GM12878 (cell line): Measurements from ENCODE around the gene GID8. TPM values are rescaled to one million over a fixed set of nuclear protein-coding genes. Genes with fewer than 3 reads are reported as not detected.

ENCODE experiments used
- ATAC-seq: fragments of 200-7000 bp; cut with Tn5 transposase; 3 replicates; pipeline ENCODE4 v1.9.1; 2020; ENCODE audit warnings: mild to moderate bottlenecking, moderate library complexity
- BruUV-seq: library from RNA; stranded (reverse); fragments of 400-500 nt; replicated peaks from 2 replicates; lab custom pipeline; 2021; lab: Mats Ljungman, UMichigan
- CTCF ChIA-PET: fragments of 300-600 bp; sonication (Branson Sonifier 250); formaldehyde crosslinking; extraction: SDS; loops from one replicate; lab custom pipeline; 2021; ENCODE audit warnings: inconsistent platforms; lab: Yijun Ruan, JAX
- POLR2A ChIA-PET: fragments of 350-600 bp; formaldehyde crosslinking; extraction: SDS; loops from one replicate; lab custom pipeline; 2021; ENCODE audit warnings: inconsistent platforms; lab: Charles Lee
- RAD21 ChIA-PET: fragments of 300-600 bp; sonication (Branson Sonifier 250); formaldehyde crosslinking; loops from one replicate; lab custom pipeline; 2023; ENCODE audit warnings: antibody characterized with exemption; ENCODE audit not compliant: unreplicated experiment; lab: Charles Lee
- SMC1A ChIA-PET: fragments of 300-600 bp; sonication (Branson Sonifier 250); formaldehyde crosslinking; loops from one replicate; lab custom pipeline; 2023; ENCODE audit not compliant: unreplicated experiment, uncharacterized antibody; lab: Charles Lee
- DNase-seq: peaks from one replicate; pipeline ENCODE4 v3.0.0-alpha.2; 2011; ENCODE audit warnings: low read depth, low spot score
- FAIRE-seq: peaks from 3 replicates; lab custom pipeline; 2011; peaks lifted over from hg19 to GRCh38; lab: Jason Lieb, UNC
- H2AFZ ChIP-seq: 2 replicates; pipeline ENCODE4 v1.6.0; 2011; ENCODE audit warnings: low read depth, low read length, control low read depth; ENCODE audit not compliant: control insufficient read depth
- H3K27ac ChIP-seq: 2 replicates; pipeline ENCODE4 v1.5.1; 2011; ENCODE audit warnings: control low read depth; ENCODE audit not compliant: control insufficient read depth, insufficient read depth
- H3K27me3 ChIP-seq, 2 experiments: replicated peaks in 1 of 2; 2 replicates each; pipeline versions ENCODE4 v1.6.0 to v1.6.1; 2011; ENCODE audit warnings: low read length in 1 of 2; ENCODE audit not compliant: control insufficient read depth in 2 of 2, insufficient read depth in 2 of 2
- H3K36me3 ChIP-seq, 2 experiments: 2 replicates each; pipeline ENCODE4 v1.5.1; 2011; ENCODE audit warnings: low read length in 1 of 2; ENCODE audit not compliant: control insufficient read depth in 2 of 2, insufficient read depth in 2 of 2
- H3K4me1 ChIP-seq: 2 replicates; pipeline ENCODE4 v1.6.1; 2011; ENCODE audit warnings: mild to moderate bottlenecking, low read length, moderate library complexity, mixed read lengths; ENCODE audit not compliant: control insufficient read depth, insufficient read depth
- H3K4me2 ChIP-seq: 2 replicates; pipeline ENCODE4 v1.6.0; 2011; ENCODE audit warnings: control low read depth; ENCODE audit not compliant: control insufficient read depth, insufficient read depth
- H3K4me3 ChIP-seq: fragments of 200-600 bp; sonication (generic); 2 replicates; pipeline ENCODE4 v1.5.1; 2016
- H3K79me2 ChIP-seq: 2 replicates; pipeline ENCODE4 v1.6.0; 2011; ENCODE audit warnings: low read length; ENCODE audit not compliant: control insufficient read depth, insufficient read depth
- H3K9ac ChIP-seq: 2 replicates; pipeline ENCODE4 v1.8.0; 2011; ENCODE audit warnings: low read length, control low read depth, mixed read lengths; ENCODE audit not compliant: control insufficient read depth, insufficient read depth
- H3K9me3 ChIP-seq: replicated peaks from 3 replicates; pipeline ENCODE4 v1.5.1; 2011; ENCODE audit warnings: mild to moderate bottlenecking, low read length; ENCODE audit not compliant: control insufficient read depth, insufficient read depth
- H4K20me1 ChIP-seq: 2 replicates; pipeline ENCODE4 v1.6.0; 2011; ENCODE audit not compliant: control insufficient read depth, insufficient read depth
- ASH2L ChIP-seq: fragments of 300-600, 200-600 bp; sonication (generic); IDR thresholded peaks from 2 replicates; pipeline ENCODE4 v1.6.1; 2017; ENCODE audit warnings: low read depth, mild to moderate bottlenecking, borderline replicate concordance
- BACH1 ChIP-seq: fragments of 450-650 bp; IDR thresholded peaks from 2 replicates; pipeline ENCODE4 v1.6.1; 2017; ENCODE audit warnings: mild to moderate bottlenecking, borderline replicate concordance
- CBX5 ChIP-seq: sonication (generic); IDR thresholded peaks from 2 replicates; pipeline ENCODE4 v1.6.1; 2016; ENCODE audit warnings: low read depth, moderate library complexity, mild to moderate bottlenecking, inconsistent platforms
- CREM ChIP-seq: IDR thresholded peaks from 2 replicates; pipeline ENCODE4 v1.6.1; 2014; ENCODE audit warnings: antibody characterized with exemption, low read depth
- DPF2 ChIP-seq: fragments of 450-650 bp; IDR thresholded peaks from 2 replicates; pipeline ENCODE4 v1.6.1; 2017; ENCODE audit warnings: mild to moderate bottlenecking
- EED ChIP-seq: sonication (generic); IDR thresholded peaks from 2 replicates; pipeline ENCODE4 v1.6.1; 2016; ENCODE audit warnings: antibody characterized with exemption, low read depth
- EGR1 ChIP-seq, 2 experiments: IDR thresholded peaks; 1 replicate in 1 of 2; 2 replicates in 1 of 2; pipeline ENCODE4 v1.6.1; 2011 to 2012; ENCODE audit warnings: low read depth in 2 of 2, low read length in 2 of 2, borderline replicate concordance in 1 of 2, mild to moderate bottlenecking in 1 of 2, moderate library complexity in 1 of 2
- HDAC6 ChIP-seq: fragments of 200-600 bp; sonication (generic); IDR thresholded peaks from one replicate; pipeline ENCODE4 v1.8.0; 2017; ENCODE audit warnings: antibody characterized with exemption; ENCODE audit not compliant: unreplicated experiment
- KAT2A ChIP-seq: conservative IDR thresholded peaks from 2 replicates; pipeline ENCODE4 v1.6.1; 2011; ENCODE audit warnings: low read depth, low read length; ENCODE audit not compliant: control insufficient read depth
- MXI1 ChIP-seq: fragments of 150-350 bp; IDR thresholded peaks from 2 replicates; pipeline ENCODE4 v1.6.1; 2011; ENCODE audit warnings: low read depth, mild to moderate bottlenecking, inconsistent platforms, low read length, improper control_type of control experiment
- PML ChIP-seq: IDR thresholded peaks from 2 replicates; pipeline ENCODE4 v1.6.1; 2012; ENCODE audit warnings: low read length, inconsistent platforms
- SIX5 ChIP-seq: IDR thresholded peaks from 2 replicates; pipeline ENCODE4 v1.6.1; 2011; ENCODE audit warnings: mild to moderate bottlenecking, low read depth, low read length, moderate library complexity; ENCODE audit not compliant: severe bottlenecking
- TCF12 ChIP-seq: IDR thresholded peaks from 2 replicates; pipeline ENCODE4 v1.6.1; 2011; ENCODE audit warnings: low read depth, mild to moderate bottlenecking, low read length
- TCF3 ChIP-seq: IDR thresholded peaks from 2 replicates; pipeline ENCODE4 v1.6.1; 2012; ENCODE audit warnings: low read depth, mild to moderate bottlenecking, low read length, borderline replicate concordance; ENCODE audit not compliant: insufficient read depth
- TCF7 ChIP-seq: IDR thresholded peaks from 2 replicates; pipeline ENCODE4 v1.6.1; 2014; ENCODE audit warnings: antibody characterized with exemption, borderline replicate concordance
- ZNF384 ChIP-seq: IDR thresholded peaks from 2 replicates; pipeline ENCODE4 v1.6.1; 2012; ENCODE audit warnings: low read depth, mild to moderate bottlenecking, low read length, improper control_type of control experiment, borderline replicate concordance
- ZSCAN29 ChIP-seq: fragments of 450-650 bp; IDR thresholded peaks from 2 replicates; pipeline ENCODE4 v1.6.1; 2017; ENCODE audit warnings: mild to moderate bottlenecking, moderate library complexity
- WGBS: methylation state at CpG from one replicate; pipeline ENCODE4 v1.1.6; 2016; ENCODE audit warnings: low lambda C conversion rate; ENCODE audit not compliant: insufficient replicate concordance, insufficient coverage; ENCODE audit errors: missing lambda C conversion rate; 5-methylcytosine and 5-hydroxymethylcytosine counted together
- in situ Hi-C: fragments of 300-500 bp; cut with MboI; formaldehyde crosslinking; loops from 9 replicates; pipeline ENCODE4 v1.14.3; 2018; ENCODE audit warnings: mixed read lengths
- intact Hi-C: fragments of 100-400 bp; cut with micrococcal nuclease; formaldehyde crosslinking; loops from one replicate; pipeline ENCODE4 v1.14.2; 2022; ENCODE audit not compliant: unreplicated experiment
- polyA plus RNA-seq, 11 experiments: library from polyadenylated mRNA; depleted of rRNA in 4 of 11; unstranded in 6 of 11; stranded (reverse) in 5 of 11; fragments of >200 nt; fragmentation: Nextera tagmentation in 4 of 11; fragmentation: Illumina TruSeq in 1 of 11; extraction: Ambion mirVana in 4 of 11; extraction: Trizol in 1 of 11; gene quantifications; 1 replicate in 1 of 11; 2 replicates in 10 of 11; pipeline versions ENCODE4 v1.2.1 to v1.2.3, GENCODE V29; 2011 to 2016; ENCODE audit warnings: inconsistent platforms in 2 of 11, missing spikeins in 2 of 11, low read depth in 1 of 11
- total RNA-seq, 4 experiments: library from RNA; depleted of rRNA in 3 of 4; stranded (reverse); fragments of >200 nt in 3 of 4; fragmentation: Illumina TruSeq in 1 of 4; extraction: Trizol in 1 of 4; gene quantifications; 2 replicates each; pipeline versions ENCODE4 v1.2.1 to v1.2.3, GENCODE V29; 2013 to 2021
- TF ChIP-seq, protein P1 (sequence below): IDR thresholded peaks from 2 replicates; pipeline ENCODE4 v1.6.1; 2012; ENCODE audit warnings: mild to moderate bottlenecking, low read depth, low read length

The GID8 gene
- total and polyA plus RNA-seq, 10 of the 15 experiments (the other 5 are each of a cell fraction or from before 2014, with no cell fraction given), result 12.0 to 33.8 (median 22.2) TPM

DNA sequence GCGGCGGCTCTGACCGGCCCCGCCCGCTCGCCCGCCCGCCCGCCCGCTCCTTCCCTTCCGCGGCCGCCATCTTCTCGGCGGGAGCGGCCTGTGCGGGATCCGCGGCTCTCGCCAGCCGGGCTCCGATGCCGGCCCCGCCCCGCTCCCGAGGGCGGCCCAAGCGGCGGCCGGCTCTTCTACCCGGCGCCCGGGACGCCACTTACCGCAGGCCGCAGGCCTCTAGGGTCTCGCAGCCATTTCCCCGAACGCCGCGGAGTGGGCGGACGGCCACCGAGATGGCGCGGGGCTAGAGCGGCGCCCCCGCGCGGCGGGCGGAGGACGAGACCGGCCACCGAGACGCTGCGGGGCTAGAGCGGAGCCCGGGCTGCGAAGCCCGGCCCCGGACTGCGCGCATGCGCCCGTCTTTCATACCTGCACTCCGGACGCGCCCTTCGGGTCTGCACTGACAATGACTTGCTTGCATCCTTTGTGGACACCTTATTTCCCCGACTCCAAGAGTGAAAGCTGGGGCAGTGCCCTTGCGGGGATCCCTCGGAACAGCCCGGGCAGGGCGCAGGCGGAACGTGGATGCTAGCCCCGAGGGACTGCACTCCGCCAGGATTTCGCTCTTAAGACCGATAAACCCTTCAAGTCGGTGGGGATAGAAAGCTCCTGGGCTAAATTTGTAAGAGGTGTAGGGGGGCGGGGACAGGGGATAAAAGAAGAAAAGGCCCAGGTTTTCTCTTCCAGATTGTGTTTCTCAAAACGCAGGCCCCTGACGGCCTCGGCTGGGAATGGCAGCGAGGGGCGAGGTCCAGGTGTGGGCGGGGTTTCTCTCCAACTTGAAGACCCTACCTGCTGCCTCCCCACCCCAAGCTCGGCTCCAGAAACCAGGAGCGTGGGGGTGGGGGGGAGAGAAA, 11.5 kb upstream of the GID8 start, which contains the start of gene DIDO1:
Gene DIDO1 (minus strand): TSS at position 277 of the 899 bp plus-strand sequence.
- Histone ChIP-seq H3K27ac (peak within 1 kb of the TSS; percentile 96), H2AFZ (peak within 1 kb of the TSS; percentile 57), H3K4me3 (peak within 1 kb of the TSS; percentile 64), H3K9me3 (no peaks in the 10 kb centered on the region), H3K4me1 (peaks cover 19% of the 10 kb centered on the region), H3K4me2 (peak within 1 kb of the TSS; percentile 96), H3K27me3 (no peaks in the 10 kb centered on the region), H3K79me2 (peaks cover 98% of the 10 kb centered on the region), H3K9ac (peak within 1 kb of the TSS; percentile 83), H4K20me1 (peaks cover 13% of the 10 kb centered on the region), H3K36me3 (no peaks in the 10 kb centered on the region; a peak in 2 of 4 replicates)
- in situ Hi-C loops (no loop called here), intact Hi-C loops (no loop called here)
- BruUV-seq, result no TSS peak
- ATAC-seq (peak; percentile 82), DNase-seq (peak; percentile 56), FAIRE-seq (peak; percentile 76)
- POLR2A ChIA-PET, result interaction anchor here (0.6 to 5.4 kb wide), 4 partner anchors 10 to 53 kb away, joined by 6 to 59 read pairs (median 12); partner anchors contain the start of genes GID8 and SLC17A9
- WGBS, result 5% methylated on average over 48 of the region's 92 CpGs
- SMC1A ChIA-PET, result interaction anchor here (1.6 to 2.2 kb wide), 2 partner anchors 10 to 28 kb away, joined by 10 to 14 read pairs; no protein-coding TSS in a partner anchor
- RAD21 ChIA-PET, result interaction anchor here (0.9 to 2.0 kb wide), 3 partner anchors 26 to 83 kb away, joined by 3 to 5 read pairs (median 3); partner anchors contain the start of gene SLC17A9
- CTCF ChIA-PET, result interaction anchor here (0.9 to 2.6 kb wide), 5 partner anchors 8 to 28 kb away, joined by 3 to 14 read pairs (median 4); partner anchors contain the start of gene GID8
- TF ChIP-seq CREM, result peak; percentile 28; the same call in 1 of the 2 replicates
- peak; percentile 19; the same call in 1 of the 2 replicates for TF ChIP-seq MXI1
- TF ChIP-seq PML, result peak; percentile 39; the same call in 1 of the 2 replicates
- TF ChIP-seq ASH2L, result peak; percentile 63; the same call in 1 of the 2 replicates
- TF ChIP-seq, protein P1, sequence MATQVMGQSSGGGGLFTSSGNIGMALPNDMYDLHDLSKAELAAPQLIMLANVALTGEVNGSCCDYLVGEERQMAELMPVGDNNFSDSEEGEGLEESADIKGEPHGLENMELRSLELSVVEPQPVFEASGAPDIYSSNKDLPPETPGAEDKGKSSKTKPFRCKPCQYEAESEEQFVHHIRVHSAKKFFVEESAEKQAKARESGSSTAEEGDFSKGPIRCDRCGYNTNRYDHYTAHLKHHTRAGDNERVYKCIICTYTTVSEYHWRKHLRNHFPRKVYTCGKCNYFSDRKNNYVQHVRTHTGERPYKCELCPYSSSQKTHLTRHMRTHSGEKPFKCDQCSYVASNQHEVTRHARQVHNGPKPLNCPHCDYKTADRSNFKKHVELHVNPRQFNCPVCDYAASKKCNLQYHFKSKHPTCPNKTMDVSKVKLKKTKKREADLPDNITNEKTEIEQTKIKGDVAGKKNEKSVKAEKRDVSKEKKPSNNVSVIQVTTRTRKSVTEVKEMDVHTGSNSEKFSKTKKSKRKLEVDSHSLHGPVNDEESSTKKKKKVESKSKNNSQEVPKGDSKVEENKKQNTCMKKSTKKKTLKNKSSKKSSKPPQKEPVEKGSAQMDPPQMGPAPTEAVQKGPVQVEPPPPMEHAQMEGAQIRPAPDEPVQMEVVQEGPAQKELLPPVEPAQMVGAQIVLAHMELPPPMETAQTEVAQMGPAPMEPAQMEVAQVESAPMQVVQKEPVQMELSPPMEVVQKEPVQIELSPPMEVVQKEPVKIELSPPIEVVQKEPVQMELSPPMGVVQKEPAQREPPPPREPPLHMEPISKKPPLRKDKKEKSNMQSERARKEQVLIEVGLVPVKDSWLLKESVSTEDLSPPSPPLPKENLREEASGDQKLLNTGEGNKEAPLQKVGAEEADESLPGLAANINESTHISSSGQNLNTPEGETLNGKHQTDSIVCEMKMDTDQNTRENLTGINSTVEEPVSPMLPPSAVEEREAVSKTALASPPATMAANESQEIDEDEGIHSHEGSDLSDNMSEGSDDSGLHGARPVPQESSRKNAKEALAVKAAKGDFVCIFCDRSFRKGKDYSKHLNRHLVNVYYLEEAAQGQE, result no peak
- TF ChIP-seq EGR1 (IDR thresholded peaks at IDR 0.05; ENCODE audit: borderline replicate concordance in 1 of 2, low read depth in 2 of 2, low read length in 2 of 2), result peak in 1 of 2 experiments; percentile 94; a peak in 2 of 3 replicates
- TF ChIP-seq SIX5, result peak; percentile 19
- TF ChIP-seq TCF12, result peak; percentile 5; the same call in 1 of the 2 replicates
- peak; percentile 88 for TF ChIP-seq BACH1
- TF ChIP-seq KAT2A, result no peak
- TF ChIP-seq EED, result no peak
- 0 out of 2 replicates have a peak, but pooled peaks have one; percentile 21 for TF ChIP-seq ZSCAN29
- no peak for TF ChIP-seq ZNF384
- TF ChIP-seq TCF3, result 0 out of 2 replicates have a peak, but pooled peaks have one; percentile 27
- peak; percentile 81 for TF ChIP-seq DPF2
- TF ChIP-seq CBX5, result no peak
- TF ChIP-seq TCF7, result no peak
- no peak for TF ChIP-seq HDAC6
